Erythroblast (primary cell): ENCODE results near the gene GPR82.
A peak's percentile ranks its signal among the peaks of the same experiment; 100 is the strongest.

Source experiments
- DNase-seq, 2 experiments: peaks; one replicate each; lab custom pipeline; 2025; lab: John Stamatoyannopoulos, UW
- GATA1 ChIP-seq: IDR thresholded peaks from 2 replicates; pipeline ENCODE4 v1.6.1; 2011; ENCODE audit warnings: low read depth, mild to moderate bottlenecking, control low read depth, low read length, moderate library complexity
- POLR2A ChIP-seq: IDR thresholded peaks from 2 replicates; pipeline ENCODE4 v1.6.1; 2011; ENCODE audit warnings: mild to moderate bottlenecking, low read length

Gene GPR82

DNA sequence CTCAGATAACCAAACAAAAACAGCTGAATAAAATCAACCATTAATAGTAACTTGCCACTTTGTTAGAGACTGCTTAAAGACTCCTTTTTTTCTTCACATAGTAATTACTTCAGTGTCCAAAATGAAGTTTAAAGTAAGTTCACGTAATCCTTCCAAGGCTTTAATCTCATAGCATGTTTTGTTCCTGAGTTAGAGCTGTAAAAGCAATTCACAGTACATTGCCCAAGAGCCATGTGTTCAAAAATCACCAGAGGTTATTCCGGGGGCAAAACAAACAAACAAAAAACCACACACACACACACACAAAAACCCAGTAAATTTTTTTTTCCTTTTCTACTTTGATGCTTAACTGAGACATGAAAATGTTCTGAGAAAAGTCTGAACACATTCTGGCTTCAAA is 6.1 kb downstream of the GPR82 start:
- no peak for DNase-seq
- TF ChIP-seq GATA1 (no peak), POLR2A (no peak)

DNA sequence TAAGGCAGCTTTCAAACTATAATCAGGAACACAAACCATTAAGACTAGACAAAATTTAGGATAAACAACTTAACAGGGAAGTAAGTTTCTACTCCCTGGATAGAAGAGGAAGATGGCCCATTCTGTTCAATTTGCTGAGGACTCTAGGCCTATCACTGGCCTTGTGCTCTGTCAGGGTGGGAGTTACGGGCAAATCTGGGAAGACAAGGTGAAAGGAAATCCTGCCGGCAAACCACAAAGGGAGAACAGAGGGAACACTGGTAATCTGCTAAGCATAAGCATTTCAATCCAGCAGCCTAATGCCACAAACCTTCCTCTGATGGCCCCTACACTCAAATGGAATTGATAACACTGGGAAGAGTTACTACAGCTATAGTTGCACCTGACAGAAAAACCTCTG is 8.3 kb downstream of the GPR82 start:
- DNase-seq, result no peak
- no peak for TF ChIP-seq POLR2A
- no peak for TF ChIP-seq GATA1

DNA sequence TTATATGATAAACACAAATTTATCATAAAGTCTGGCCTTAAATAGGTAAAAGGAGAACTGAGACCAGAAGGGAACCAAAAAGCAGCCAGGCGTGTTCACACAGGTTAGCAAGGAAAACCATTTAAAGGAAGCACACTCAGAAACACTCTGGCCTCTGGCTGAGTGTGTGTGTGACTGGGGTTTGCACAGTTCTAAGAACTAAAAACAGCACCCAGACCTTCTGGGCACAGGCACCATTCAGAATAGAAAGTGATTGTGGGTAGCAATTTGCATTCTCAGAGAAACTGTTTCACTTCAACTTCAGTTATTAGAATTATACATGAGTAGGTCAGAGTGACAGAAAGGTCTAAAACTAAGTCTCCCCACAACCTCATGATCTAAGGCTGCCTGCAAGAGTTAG is 10.0 kb downstream of the GPR82 start:
- TF ChIP-seq POLR2A, result no peak
- TF ChIP-seq GATA1, result no peak
- DNase-seq, result no peak

DNA sequence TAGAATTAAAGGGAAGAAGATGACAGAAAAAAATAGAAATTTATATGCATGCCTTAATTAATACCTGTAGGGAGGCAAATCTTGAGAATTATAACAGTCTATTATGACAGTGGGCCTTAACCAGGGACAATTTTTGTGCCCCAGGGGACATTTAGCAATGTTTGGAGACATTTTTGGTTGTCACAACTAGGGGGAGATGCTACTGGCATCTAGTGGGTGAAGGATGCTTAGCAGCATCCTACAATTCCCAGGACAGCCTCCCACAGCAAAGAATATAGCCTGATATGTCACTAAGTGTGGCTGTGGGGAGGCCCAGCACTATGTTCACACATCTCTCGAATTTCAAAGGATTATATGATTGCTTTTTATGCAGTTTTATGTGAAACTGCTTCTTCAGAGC is 10.5 kb downstream of the GPR82 start:
- peak; percentile 20 to 40 for DNase-seq
- TF ChIP-seq GATA1, result no peak
- TF ChIP-seq POLR2A, result no peak

DNA sequence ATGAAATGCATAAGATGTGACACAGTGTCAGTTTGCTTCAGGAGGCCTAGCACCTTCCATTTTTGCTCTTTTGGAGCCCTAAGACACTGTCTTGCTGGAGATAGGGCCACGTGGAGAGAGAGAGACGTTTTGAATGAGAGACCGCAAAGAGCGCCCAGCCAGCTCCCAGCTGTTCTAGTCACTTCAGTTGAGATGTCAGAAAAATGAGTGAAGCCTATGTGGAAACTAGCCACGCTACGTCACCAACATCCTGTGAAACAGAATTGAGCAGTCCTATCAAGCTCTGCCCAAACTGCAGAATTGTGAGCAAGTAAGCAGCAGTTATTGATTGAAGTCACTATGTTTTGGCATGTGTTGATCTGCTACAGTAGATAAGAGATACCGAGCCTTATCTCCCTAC is 13.1 kb downstream of the GPR82 start:
- TF ChIP-seq GATA1 (no peak), POLR2A (no peak)
- DNase-seq, result peak; percentile 41 to 83

DNA sequence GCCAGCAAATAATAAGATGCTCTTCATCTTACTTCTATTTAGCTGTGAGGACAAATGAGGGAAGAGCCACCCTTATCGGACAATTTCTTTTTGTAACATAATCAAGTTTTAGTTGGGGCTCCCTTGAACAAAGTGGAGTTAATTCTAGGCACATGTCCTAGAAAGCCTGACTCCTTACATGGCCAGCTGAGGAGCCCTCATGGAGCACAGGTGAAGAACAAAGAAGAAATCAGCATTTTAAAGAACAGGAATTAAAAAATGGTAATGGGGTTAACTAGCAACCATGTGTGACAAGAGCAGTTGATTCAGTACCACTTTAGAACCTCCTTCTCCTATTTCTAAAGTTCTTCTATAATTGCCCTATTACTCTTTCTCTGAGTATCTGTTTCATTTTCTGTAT is 15.9 kb downstream of the GPR82 start:
- no peak for TF ChIP-seq GATA1
- no peak for TF ChIP-seq POLR2A
- DNase-seq, result no peak

DNA sequence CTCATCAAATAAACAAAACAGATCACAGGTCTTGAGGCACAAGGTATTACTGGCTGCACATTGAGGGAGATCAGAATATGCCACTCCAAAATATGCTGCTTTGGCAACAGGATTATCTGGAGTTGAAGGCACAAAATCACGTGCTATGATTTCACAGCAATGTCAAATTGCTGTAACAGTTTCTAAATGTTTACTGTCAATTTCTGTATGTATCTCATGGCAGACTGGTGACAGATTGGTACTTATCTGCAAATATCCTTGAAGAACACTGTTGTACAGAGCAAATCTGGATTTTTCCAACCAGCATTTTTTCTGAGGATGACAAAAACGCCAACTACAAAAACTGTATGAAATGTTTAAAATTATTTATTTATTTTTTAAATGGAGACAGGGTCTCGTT is 26.7 kb downstream of the GPR82 start:
- TF ChIP-seq POLR2A, result no peak
- no peak for TF ChIP-seq GATA1
- DNase-seq, result no peak

DNA sequence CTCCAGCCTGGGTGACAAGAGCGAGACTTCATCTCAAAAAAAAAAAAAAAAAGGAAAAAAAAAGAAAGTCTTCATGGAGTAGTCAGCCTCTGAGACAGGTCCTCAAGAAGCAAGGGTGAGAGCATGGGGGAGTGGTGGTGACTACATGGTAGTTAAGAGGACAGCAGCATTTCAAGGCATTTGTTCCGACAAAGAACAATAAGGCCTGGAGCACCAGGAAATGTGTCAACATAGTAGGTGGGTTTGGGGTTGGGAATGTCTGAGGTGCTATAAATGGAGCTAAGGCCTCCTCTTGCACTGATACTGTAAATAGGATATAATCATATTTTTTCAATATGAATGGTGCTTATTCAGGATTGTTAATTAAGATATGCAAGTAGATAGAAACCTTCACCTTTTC is 34.4 kb downstream of the GPR82 start:
- no peak for TF ChIP-seq GATA1
- TF ChIP-seq POLR2A, result no peak

DNA sequence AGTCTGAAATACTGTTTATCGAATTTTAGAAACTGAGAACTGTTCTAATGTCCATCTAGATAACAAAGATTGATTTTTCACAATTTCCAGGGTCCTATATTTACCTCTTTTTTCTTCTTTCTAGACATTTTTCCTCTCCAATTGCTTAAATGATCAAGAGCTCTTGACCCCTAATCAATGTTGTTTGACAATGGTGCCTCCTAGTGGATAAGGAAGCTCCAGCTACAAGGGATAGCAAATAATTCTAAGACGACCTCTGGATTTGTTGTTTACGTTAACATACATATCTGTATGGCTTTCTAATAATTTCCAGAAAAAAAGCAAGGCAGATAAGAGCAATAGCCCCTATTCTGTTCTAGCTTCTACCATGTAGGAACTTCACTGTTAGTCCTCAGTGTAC is 35.8 kb downstream of the GPR82 start:
- DNase-seq, result peak; percentile 57 to 68
- TF ChIP-seq GATA1 (no peak), POLR2A (no peak)

More for the DNA sequence above, 34.4 kb downstream of the GPR82 start:
- no peak for DNase-seq

DNA sequence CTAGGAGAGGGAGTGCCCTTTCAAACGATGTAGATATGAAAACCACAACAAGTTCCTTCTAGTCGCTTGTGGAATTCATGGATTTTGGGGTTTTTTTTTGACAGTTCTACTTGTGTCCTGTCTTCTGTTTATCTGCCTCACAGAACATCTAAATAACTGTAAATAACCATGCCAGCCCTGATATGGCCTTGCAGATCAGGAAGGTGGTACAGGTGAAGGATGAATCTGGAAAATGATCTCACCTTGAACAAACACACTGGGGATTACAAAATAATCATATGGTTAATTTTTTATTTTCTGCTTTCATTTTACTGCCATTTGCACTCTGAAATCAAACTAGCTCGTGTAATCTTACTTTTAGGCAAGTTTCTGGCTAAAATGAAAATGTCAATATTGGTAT is 37.2 kb downstream of the GPR82 start:
- no peak for DNase-seq

DNA sequence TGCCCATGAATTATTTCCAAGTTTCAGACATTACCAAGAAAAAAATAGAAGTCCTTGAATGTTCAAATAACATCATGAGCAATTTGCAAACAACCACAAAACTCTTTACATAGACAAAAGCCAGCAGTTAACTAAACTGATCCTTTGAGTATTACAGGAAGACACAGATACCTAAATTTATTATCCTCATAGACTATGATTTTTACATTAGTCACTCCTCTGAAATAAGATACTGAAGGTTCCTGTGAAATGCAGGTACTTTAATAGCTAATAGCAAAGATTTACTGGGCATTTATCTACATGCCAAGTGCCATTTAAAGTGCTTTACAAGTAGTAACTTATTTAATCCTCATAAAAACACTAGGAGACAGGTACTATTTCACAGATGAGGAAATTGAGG is 37.7 kb downstream of the GPR82 start:
- TF ChIP-seq POLR2A (no peak), GATA1 (no peak)
- no peak for DNase-seq

More for the DNA sequence above, 37.2 kb downstream of the GPR82 start:
- TF ChIP-seq POLR2A, result no peak
- no peak for TF ChIP-seq GATA1

DNA sequence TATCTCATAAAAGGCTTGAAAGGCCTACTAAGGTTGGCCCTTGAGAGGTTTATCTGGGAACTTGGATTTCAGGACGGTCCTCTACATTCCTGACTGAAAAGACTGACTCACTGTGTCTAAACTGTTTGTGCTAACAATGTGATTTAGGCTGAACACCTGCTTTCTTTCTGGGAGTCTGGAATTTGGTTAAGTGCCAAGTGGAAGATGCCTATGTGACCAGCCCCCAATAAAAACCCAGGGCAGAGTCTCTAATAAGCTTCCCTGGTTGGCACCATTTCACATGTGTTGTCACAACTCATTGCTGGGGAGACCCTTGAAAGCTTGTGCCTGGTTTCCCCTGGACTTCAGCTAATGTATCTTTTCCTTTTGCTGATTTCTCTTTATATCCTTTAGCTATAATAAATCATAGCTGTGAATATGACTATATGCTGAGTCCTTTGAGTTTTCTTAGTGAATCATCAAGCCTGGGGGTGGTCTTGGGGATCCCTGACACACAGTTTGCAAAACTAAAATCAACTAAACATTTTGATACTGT is 55.1 kb downstream of the GPR82 start:
- no peak for DNase-seq
- TF ChIP-seq GATA1 (no peak), POLR2A (no peak)
